DMS153 treated with DMSO at 0.1 percent for 48 hours (cell line): Measurements from ENCODE around the gene ZNF687.

Experiments used
- DNase-seq: peaks from one replicate; lab custom pipeline; 2025; ENCODE audit not compliant: unreplicated experiment; lab: John Stamatoyannopoulos, UW

ZNF687 gene

GRCh38 chr1:151281225-151281968, 702 bp upstream of the ZNF687 start:
- peak; percentile 99 for DNase-seq

GRCh38 chr1:151282883-151283725, 1.0 kb downstream of the ZNF687 start:
- peak; percentile 17 for DNase-seq

GRCh38 chr1:151284013-151284577, 2.0 kb downstream of the ZNF687 start:
- DNase-seq = no peak

GRCh38 chr1:151286619-151287340, 4.7 kb downstream of the ZNF687 start:
- DNase-seq = no peak

GRCh38 chr1:151287341-151287699, 5.2 kb downstream of the ZNF687 start:
- no peak for DNase-seq

GRCh38 chr1:151287767-151288500, 5.8 kb downstream of the ZNF687 start:
- DNase-seq = no peak

- no peak for DNase-seq
These were observed 6.4 kb downstream of the ZNF687 start for GRCh38 chr1:151288502-151288901.

- DNase-seq = no peak
These were observed 7.2 kb downstream of the ZNF687 start for GRCh38 chr1:151289080-151289935.

- no peak for DNase-seq
These were observed 8.1 kb downstream of the ZNF687 start for GRCh38 chr1:151289991-151290708.

GRCh38 chr1:151290709-151291303, 8.7 kb downstream of the ZNF687 start:
- DNase-seq = no peak

- no peak for DNase-seq
These were observed 10.3 kb downstream of the ZNF687 start for GRCh38 chr1:151292207-151293030.

GRCh38 chr1:151293093-151293492, 11.0 kb downstream of the ZNF687 start:
- no peak for DNase-seq

- no peak for DNase-seq
These were observed 12.8 kb downstream of the ZNF687 start for GRCh38 chr1:151294742-151295462.

- DNase-seq = no peak
These were observed 27.8 kb downstream of the ZNF687 start for GRCh38 chr1:151309811-151310323.

GRCh38 chr1:151311011-151311410, 28.9 kb downstream of the ZNF687 start:
- DNase-seq = no peak

GRCh38 chr1:151311589-151312331, 29.7 kb downstream of the ZNF687 start:
- DNase-seq = no peak
